Neural progenitor cell (in vitro differentiated cells): ENCODE measurements around the gene CXXC4. TPM values are rescaled to one million over a fixed set of nuclear protein-coding genes. Genes with fewer than 3 reads are reported as not detected.
A peak's percentile ranks its signal among the peaks of the same experiment; 100 is the strongest.

Source experiments
- DNase-seq: peaks from one replicate; pipeline ENCODE4 v3.0.0-alpha.2; 2016; ENCODE audit warnings: low spot score
- H2AFZ ChIP-seq: fragments of 200-600 bp; sonication (generic); replicated peaks from 2 replicates; pipeline ENCODE4 v1.6.1; 2016; ENCODE audit warnings: antibody characterized with exemption
- H3F3A ChIP-seq: fragments of 200-600 bp; sonication (generic); 2 replicates; pipeline ENCODE4 v1.6.1; 2016; ENCODE audit warnings: antibody characterized with exemption, low read depth
- H3K27ac ChIP-seq: fragments of 200-600 bp; sonication (generic); 2 replicates; pipeline ENCODE4 v1.5.1; 2016; ENCODE audit warnings: mild to moderate bottlenecking
- H3K27me3 ChIP-seq: fragments of 200-600 bp; sonication (generic); 2 replicates; pipeline ENCODE4 v1.6.1; 2016; ENCODE audit warnings: mild to moderate bottlenecking, moderate library complexity
- H3K36me3 ChIP-seq: fragments of 200-600 bp; sonication (generic); 2 replicates; pipeline ENCODE4 v1.5.1; 2016
- H3K4me1 ChIP-seq: fragments of 200-600 bp; sonication (generic); 2 replicates; pipeline ENCODE4 v1.6.1; 2016; ENCODE audit warnings: mixed run types
- H3K4me2 ChIP-seq: fragments of 200-600 bp; sonication (generic); 2 replicates; pipeline ENCODE4 v1.6.1; 2016
- H3K4me3 ChIP-seq: fragments of 200-600 bp; sonication (generic); 2 replicates; pipeline ENCODE4 v1.5.1; 2016
- H3K79me2 ChIP-seq: fragments of 200-600 bp; sonication (generic); 2 replicates; pipeline ENCODE4 v1.6.1; 2016; ENCODE audit warnings: low read depth
- H3K9ac ChIP-seq: fragments of 200-600 bp; sonication (generic); 2 replicates; pipeline ENCODE4 v1.6.1; 2016
- H3K9me3 ChIP-seq: fragments of 200-600 bp; sonication (generic); 2 replicates; pipeline ENCODE4 v1.5.1; 2016; ENCODE audit warnings: low read depth
- H4K20me1 ChIP-seq: fragments of 200-600 bp; sonication (generic); 2 replicates; pipeline ENCODE4 v1.6.1; 2016; ENCODE audit warnings: low read depth
- H3K27ac Mint-ChIP-seq: 3 replicates; pipeline ENCODE4 v1.8.0; 2021; ENCODE audit warnings: mixed read lengths
- H3K27me3 Mint-ChIP-seq: 2 replicates; pipeline ENCODE4 v1.8.0; 2022; ENCODE audit warnings: low read depth, mild to moderate bottlenecking, inconsistent platforms, moderate library complexity, mixed read lengths; ENCODE audit not compliant: insufficient read depth
- H3K36me3 Mint-ChIP-seq: 3 replicates; pipeline ENCODE4 v1.8.0; 2021; ENCODE audit warnings: mixed read lengths
- H3K4me1 Mint-ChIP-seq: 3 replicates; pipeline ENCODE4 v1.8.0; 2021; ENCODE audit warnings: mixed read lengths
- H3K4me3 Mint-ChIP-seq: 3 replicates; pipeline ENCODE4 v1.8.0; 2021; ENCODE audit warnings: mild to moderate bottlenecking, moderate library complexity, mixed read lengths
- H3K9me3 Mint-ChIP-seq: 3 replicates; pipeline ENCODE4 v1.8.0; 2020; ENCODE audit warnings: mixed read lengths
- EZH2 ChIP-seq: fragments of 200-600 bp; sonication (generic); IDR thresholded peaks from 2 replicates; pipeline ENCODE4 v1.6.1; 2017; ENCODE audit warnings: antibody characterized with exemption, mild to moderate bottlenecking, moderate library complexity
- EZH2phosphoT487 ChIP-seq: fragments of 200-600 bp; sonication (generic); IDR thresholded peaks from 2 replicates; pipeline ENCODE4 v1.6.1; 2017; ENCODE audit warnings: antibody characterized with exemption
- total RNA-seq: library from RNA; depleted of rRNA; stranded (reverse); fragments of >200 nt; gene quantifications from 2 replicates; pipeline ENCODE4 v1.2.3, GENCODE V29; 2015; ENCODE audit warnings: low replicate concordance
- TF ChIP-seq, protein P1 (sequence below): fragments of 200-600 bp; sonication (generic); IDR thresholded peaks from 2 replicates; pipeline ENCODE4 v1.5.1; 2017; ENCODE audit warnings: antibody characterized with exemption, mild to moderate bottlenecking

CXXC4 gene
- total RNA-seq, 1 donor from 2014 or later, result 40.2 TPM

- H3K4me3 Mint-ChIP-seq, result peak overlapping the region; percentile 95
- Histone ChIP-seq H3K36me3 (no peaks in the 10 kb centered on the region), H3K79me2 (peaks cover 77% of the 10 kb centered on the region), H3K27me3 (no peaks in the 10 kb centered on the region), H3K9ac (no peak overlapping the region), H3K27ac (peak overlapping the region; percentile 86), H3K9me3 (no peaks in the 10 kb centered on the region), H3F3A (peaks cover 59% of the 10 kb centered on the region), H3K4me3 (peak overlapping the region; percentile 65), H3K4me2 (peak overlapping the region; percentile 93), H3K4me1 (peaks cover 56% of the 10 kb centered on the region), H2AFZ (peak overlapping the region; percentile 14), H4K20me1 (peaks cover 16% of the 10 kb centered on the region)
- TF ChIP-seq EZH2, result no peak
- TF ChIP-seq EZH2phosphoT487, result no peak
- TF ChIP-seq, protein P1, sequence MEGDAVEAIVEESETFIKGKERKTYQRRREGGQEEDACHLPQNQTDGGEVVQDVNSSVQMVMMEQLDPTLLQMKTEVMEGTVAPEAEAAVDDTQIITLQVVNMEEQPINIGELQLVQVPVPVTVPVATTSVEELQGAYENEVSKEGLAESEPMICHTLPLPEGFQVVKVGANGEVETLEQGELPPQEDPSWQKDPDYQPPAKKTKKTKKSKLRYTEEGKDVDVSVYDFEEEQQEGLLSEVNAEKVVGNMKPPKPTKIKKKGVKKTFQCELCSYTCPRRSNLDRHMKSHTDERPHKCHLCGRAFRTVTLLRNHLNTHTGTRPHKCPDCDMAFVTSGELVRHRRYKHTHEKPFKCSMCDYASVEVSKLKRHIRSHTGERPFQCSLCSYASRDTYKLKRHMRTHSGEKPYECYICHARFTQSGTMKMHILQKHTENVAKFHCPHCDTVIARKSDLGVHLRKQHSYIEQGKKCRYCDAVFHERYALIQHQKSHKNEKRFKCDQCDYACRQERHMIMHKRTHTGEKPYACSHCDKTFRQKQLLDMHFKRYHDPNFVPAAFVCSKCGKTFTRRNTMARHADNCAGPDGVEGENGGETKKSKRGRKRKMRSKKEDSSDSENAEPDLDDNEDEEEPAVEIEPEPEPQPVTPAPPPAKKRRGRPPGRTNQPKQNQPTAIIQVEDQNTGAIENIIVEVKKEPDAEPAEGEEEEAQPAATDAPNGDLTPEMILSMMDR, result no peak
- no peaks in the 10 kb centered on the region for H3K9me3 Mint-ChIP-seq
- H3K27me3 Mint-ChIP-seq, result peaks cover 5% of the 10 kb centered on the region
- peak overlapping the region; percentile 96 for H3K27ac Mint-ChIP-seq
- peaks cover 3% of the 10 kb centered on the region for H3K36me3 Mint-ChIP-seq
- peak; percentile 80 for DNase-seq
- H3K4me1 Mint-ChIP-seq, result peaks cover 59% of the 10 kb centered on the region
Observed at GRCh38 chr4:104490770-104491480, 3.8 kb downstream of the CXXC4 start.

GRCh38 chr4:104490096-104490769 is 4.5 kb downstream of the CXXC4 start:
- peak overlapping the region; percentile 86 for H3K27ac ChIP-seq
- H3K4me1 ChIP-seq, result peaks cover 63% of the 10 kb centered on the region
- peak overlapping the region; percentile 65 for H3K4me3 ChIP-seq
- H3F3A ChIP-seq, result peaks cover 54% of the 10 kb centered on the region
- H3K9ac ChIP-seq, result no peak overlapping the region
- Mint-ChIP-seq H3K4me1 (peaks cover 58% of the 10 kb centered on the region), H3K27me3 (peaks cover 3% of the 10 kb centered on the region), H3K9me3 (no peaks in the 10 kb centered on the region), H3K4me3 (peak overlapping the region; percentile 95), H3K36me3 (peaks cover 3% of the 10 kb centered on the region), H3K27ac (peak overlapping the region; percentile 80)
- no peaks in the 10 kb centered on the region for H3K27me3 ChIP-seq
- TF ChIP-seq, protein P1, result no peak
- no peak for TF ChIP-seq EZH2phosphoT487
- no peak for TF ChIP-seq EZH2
- H3K79me2 ChIP-seq, result peaks cover 78% of the 10 kb centered on the region
- no peaks in the 10 kb centered on the region for H3K36me3 ChIP-seq
- no peaks in the 10 kb centered on the region for H3K9me3 ChIP-seq
- peaks cover 16% of the 10 kb centered on the region for H4K20me1 ChIP-seq
- DNase-seq, result peak; percentile 27
- peak overlapping the region; percentile 93 for H3K4me2 ChIP-seq
- H2AFZ ChIP-seq, result peak overlapping the region; percentile 14

- Histone ChIP-seq H3K4me1 (peaks cover 68% of the 10 kb centered on the region), H2AFZ (no peak overlapping the region), H3K27ac (peak overlapping the region; percentile 86), H3K9ac (no peak overlapping the region), H3K4me3 (peak overlapping the region; percentile 65), H3K27me3 (no peaks in the 10 kb centered on the region), H3K79me2 (peaks cover 83% of the 10 kb centered on the region), H4K20me1 (peaks cover 16% of the 10 kb centered on the region), H3K36me3 (no peaks in the 10 kb centered on the region), H3K9me3 (no peaks in the 10 kb centered on the region), H3F3A (peaks cover 52% of the 10 kb centered on the region), H3K4me2 (peak overlapping the region; percentile 93)
- DNase-seq, result no peak
- Mint-ChIP-seq H3K9me3 (no peaks in the 10 kb centered on the region), H3K27me3 (peaks cover 2% of the 10 kb centered on the region), H3K27ac (peak overlapping the region; percentile 51), H3K36me3 (peaks cover 6% of the 10 kb centered on the region), H3K4me3 (peak overlapping the region; percentile 95), H3K4me1 (peaks cover 56% of the 10 kb centered on the region)
- TF ChIP-seq, protein P1, result no peak
- TF ChIP-seq EZH2, result no peak
- no peak for TF ChIP-seq EZH2phosphoT487
Observed at GRCh38 chr4:104489731-104490095, 5.0 kb downstream of the CXXC4 start.
